Glutamatergic neuron (in vitro differentiated cells): Measurements from ENCODE around the gene TTC9B. TPM values are rescaled to one million over a fixed set of nuclear protein-coding genes. Genes with fewer than 3 reads are reported as not detected.

Source experiments
- DNase-seq: peaks from one replicate; pipeline ENCODE4 v3.0.0; 2022
- H3K27ac Mint-ChIP-seq: one replicate; pipeline ENCODE4 v1.8.0; 2020; ENCODE audit warnings: mild to moderate bottlenecking, mixed read lengths, inconsistent platforms; ENCODE audit not compliant: unreplicated experiment
- H3K27me3 Mint-ChIP-seq: one replicate; pipeline ENCODE4 v1.8.0; 2020; ENCODE audit warnings: mild to moderate bottlenecking, moderate library complexity, mixed read lengths, inconsistent platforms; ENCODE audit not compliant: unreplicated experiment
- H3K36me3 Mint-ChIP-seq: one replicate; pipeline ENCODE4 v1.8.0; 2020; ENCODE audit warnings: mild to moderate bottlenecking, mixed read lengths, inconsistent platforms; ENCODE audit not compliant: unreplicated experiment
- H3K4me1 Mint-ChIP-seq: one replicate; pipeline ENCODE4 v1.8.0; 2020; ENCODE audit warnings: mild to moderate bottlenecking, low read depth, mixed read lengths, inconsistent platforms; ENCODE audit not compliant: unreplicated experiment
- H3K4me3 Mint-ChIP-seq: one replicate; pipeline ENCODE4 v1.8.0; 2020; ENCODE audit warnings: mild to moderate bottlenecking, mixed read lengths, inconsistent platforms; ENCODE audit not compliant: unreplicated experiment
- H3K9me3 Mint-ChIP-seq: one replicate; pipeline ENCODE4 v1.8.0; 2020; ENCODE audit warnings: mild to moderate bottlenecking, moderate library complexity, mixed read lengths, inconsistent platforms; ENCODE audit not compliant: unreplicated experiment
- CTCF ChIP-seq: fragments of 200-600 bp; sonication (generic); IDR thresholded peaks from one replicate; pipeline ENCODE4 v1.5.0; 2021; ENCODE audit not compliant: partially characterized antibody, unreplicated experiment
- total RNA-seq: library from RNA; stranded (reverse); fragmentation: NEBNext Ultra II Directional; extraction: Animal tissue kit (Norgen Biotek cat#: 25700); gene quantifications from one replicate; pipeline ENCODE4 v1.2.1, GENCODE V29; 2021; ENCODE audit not compliant: unreplicated experiment

Gene TTC9B
- total RNA-seq, 1 donor from 2014 or later, result 19.5 TPM

GRCh38 chr19:40225440-40226305 lies 7.5 kb upstream of the TTC9B start:
- Mint-ChIP-seq H3K9me3 (peaks cover 7% of the 10 kb centered on the region), H3K4me3 (peak overlapping the region; percentile 77)

DNA sequence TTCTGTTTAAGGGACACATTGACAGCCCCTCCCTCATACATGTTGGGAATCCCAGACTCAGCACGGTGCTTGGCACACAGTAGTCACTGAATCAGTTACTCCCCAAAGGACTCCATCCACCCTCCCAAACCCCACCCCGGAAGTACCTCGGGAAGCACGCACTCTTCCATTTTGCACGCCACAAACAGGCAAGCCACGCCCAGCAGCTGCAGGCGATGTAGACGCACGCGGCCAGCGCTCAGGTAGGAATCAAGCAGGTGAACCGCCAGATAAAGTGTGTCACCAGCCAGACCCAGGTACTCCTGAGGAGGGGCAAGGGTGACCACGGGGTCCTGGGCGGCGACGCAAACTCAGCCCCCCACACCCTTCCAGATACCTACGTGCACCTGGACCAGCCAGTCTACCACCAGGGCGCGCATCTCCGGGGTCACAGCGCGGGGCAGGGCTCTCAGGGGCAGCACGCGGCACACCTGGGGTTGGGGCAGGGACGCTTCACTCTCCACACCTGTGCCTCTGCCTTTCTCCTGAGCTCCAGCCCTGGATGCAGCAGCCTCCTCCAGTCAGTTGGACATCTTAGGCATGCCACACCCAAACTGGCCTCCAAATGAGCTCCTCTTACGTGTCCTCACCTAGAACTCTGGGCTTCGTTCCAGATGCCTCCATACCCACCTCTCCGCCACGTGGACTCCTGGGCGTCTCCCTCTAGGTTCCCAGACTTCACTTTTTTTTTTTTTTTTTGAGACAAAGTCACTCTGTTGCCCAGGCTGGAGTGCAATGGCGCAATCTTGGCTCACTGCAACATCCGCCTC lies 6.4 kb upstream of the TTC9B start:
- Mint-ChIP-seq H3K27me3 (peaks cover 28% of the 10 kb centered on the region), H3K27ac (no peak overlapping the region), H3K36me3 (peaks cover 16% of the 10 kb centered on the region), H3K4me3 (no peak overlapping the region), H3K9me3 (peaks cover 8% of the 10 kb centered on the region), H3K4me1 (peaks cover 3% of the 10 kb centered on the region)
- no peak for DNase-seq
- no peak for TF ChIP-seq CTCF

More at GRCh38 chr19:40225440-40226305, 7.5 kb upstream of the TTC9B start:
- DNase-seq, result no peak
- peaks cover 16% of the 10 kb centered on the region for H3K36me3 Mint-ChIP-seq
- no peak overlapping the region for H3K27ac Mint-ChIP-seq
- TF ChIP-seq CTCF, result no peak
- H3K27me3 Mint-ChIP-seq, result peaks cover 23% of the 10 kb centered on the region
- H3K4me1 Mint-ChIP-seq, result peaks cover 3% of the 10 kb centered on the region

DNA sequence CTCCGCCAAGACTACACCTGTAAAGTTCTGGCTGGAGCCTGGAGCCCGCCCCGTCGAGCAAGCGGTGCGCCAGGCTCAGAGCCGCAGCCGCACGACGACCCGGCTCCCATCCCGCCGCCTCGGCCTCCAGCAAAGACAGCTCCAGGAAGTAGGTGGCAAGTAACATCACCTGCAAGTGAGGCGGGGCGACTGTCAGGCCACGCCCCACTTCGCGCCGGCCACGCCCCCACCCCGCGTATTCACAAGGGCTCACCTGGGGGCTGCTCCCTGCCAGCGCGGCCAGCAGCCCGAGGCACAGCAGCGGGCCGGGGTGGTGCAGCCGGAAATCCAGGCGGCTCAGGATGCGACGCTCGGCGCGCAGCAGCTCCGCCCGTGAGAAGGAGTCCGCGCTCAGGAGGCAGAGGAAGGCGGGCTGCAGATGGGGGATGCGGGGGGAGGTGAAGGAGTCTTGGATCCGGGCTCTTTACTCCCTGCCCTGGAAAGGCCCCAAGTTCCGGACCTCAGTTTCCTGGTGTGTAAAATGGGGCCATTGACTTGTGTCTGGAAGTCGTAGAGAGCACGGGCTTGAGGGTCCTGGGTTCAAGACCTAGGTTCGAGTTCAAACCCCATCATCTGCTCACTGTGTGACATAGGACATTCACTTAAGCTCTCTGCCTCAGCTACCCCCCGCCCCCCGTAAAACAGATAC lies 5.1 kb upstream of the TTC9B start:
- no peak for TF ChIP-seq CTCF
- Mint-ChIP-seq H3K9me3 (peaks cover 10% of the 10 kb centered on the region), H3K36me3 (peaks cover 16% of the 10 kb centered on the region), H3K27me3 (peaks cover 36% of the 10 kb centered on the region), H3K4me1 (peaks cover 4% of the 10 kb centered on the region), H3K27ac (no peak overlapping the region), H3K4me3 (no peak overlapping the region)
- DNase-seq, result no peak

- Mint-ChIP-seq H3K4me1 (peaks cover 4% of the 10 kb centered on the region), H3K4me3 (peak overlapping the region; percentile 5), H3K36me3 (peaks cover 16% of the 10 kb centered on the region), H3K27ac (no peak overlapping the region), H3K27me3 (peaks cover 33% of the 10 kb centered on the region), H3K9me3 (peaks cover 10% of the 10 kb centered on the region)
- TF ChIP-seq CTCF, result peak; percentile 94
- peak; percentile 78 for DNase-seq
Observed at GRCh38 chr19:40221858-40222619, 3.9 kb upstream of the TTC9B start.
